HEK293 (cell line): ENCODE results near the gene VPS11.

Source experiments
- CTCF ChIP-seq: fragments of 450-650 bp; formaldehyde crosslinking; IDR thresholded peaks from 2 replicates; pipeline ENCODE4 v1.5.1; 2016; ENCODE audit warnings: missing biosample characterization, missing genetic modification characterization
- KLF1 ChIP-seq: fragments of 450-650 bp; formaldehyde crosslinking; IDR thresholded peaks from 2 replicates; pipeline ENCODE4 v1.5.1; 2016; ENCODE audit warnings: missing biosample characterization, missing genetic modification characterization
- KLF9 ChIP-seq: fragments of 450-650 bp; formaldehyde crosslinking; IDR thresholded peaks from 2 replicates; pipeline ENCODE4 v1.5.1; 2016; ENCODE audit warnings: missing biosample characterization, missing genetic modification characterization, low read depth
- MZF1 ChIP-seq: fragments of 450-650 bp; formaldehyde crosslinking; IDR thresholded peaks from 2 replicates; pipeline ENCODE4 v1.5.1; 2017; ENCODE audit warnings: missing biosample characterization, missing genetic modification characterization, borderline replicate concordance
- PRDM1 ChIP-seq: fragments of 450-650 bp; formaldehyde crosslinking; IDR thresholded peaks from 2 replicates; pipeline ENCODE4; 2016; ENCODE audit warnings: missing biosample characterization, missing genetic modification characterization
- PRDM6 ChIP-seq: fragments of 450-650 bp; formaldehyde crosslinking; IDR thresholded peaks from 2 replicates; pipeline ENCODE4 v1.5.1; 2017; ENCODE audit warnings: missing biosample characterization, missing genetic modification characterization
- RBAK ChIP-seq: fragments of 450-650 bp; formaldehyde crosslinking; IDR thresholded peaks from 2 replicates; pipeline ENCODE4 v1.5.1; 2016; ENCODE audit warnings: missing biosample characterization, missing genetic modification characterization
- SP3 ChIP-seq: fragments of 450-650 bp; formaldehyde crosslinking; IDR thresholded peaks from 2 replicates; pipeline ENCODE4 v1.5.1; 2016; ENCODE audit warnings: missing biosample characterization, missing genetic modification characterization
- ZBTB26 ChIP-seq: fragments of 450-650 bp; formaldehyde crosslinking; optimal IDR thresholded peaks from 2 replicates; pipeline ENCODE3; 2016; ENCODE audit warnings: missing biosample characterization, mild to moderate bottlenecking, missing genetic modification characterization
- ZBTB8A ChIP-seq: fragments of 450-650 bp; formaldehyde crosslinking; IDR thresholded peaks from 2 replicates; pipeline ENCODE4 v1.5.1; 2016; ENCODE audit warnings: missing biosample characterization, missing genetic modification characterization
- ZNF114 ChIP-seq: fragments of 450-650 bp; formaldehyde crosslinking; IDR thresholded peaks from 2 replicates; pipeline ENCODE4 v1.5.0; 2017; ENCODE audit warnings: missing biosample characterization, missing genetic modification characterization
- ZNF292 ChIP-seq: fragments of 450-650 bp; formaldehyde crosslinking; IDR thresholded peaks from 2 replicates; pipeline ENCODE4 v1.5.1; 2016; ENCODE audit warnings: low read depth, missing biosample characterization, missing genetic modification characterization, borderline replicate concordance
- ZNF398 ChIP-seq: fragments of 450-650 bp; formaldehyde crosslinking; IDR thresholded peaks from 2 replicates; pipeline ENCODE4 v1.5.1; 2017; ENCODE audit warnings: missing biosample characterization, missing genetic modification characterization
- ZNF473 ChIP-seq: fragments of 450-650 bp; formaldehyde crosslinking; IDR thresholded peaks from 2 replicates; pipeline ENCODE4 v1.5.1; 2017; ENCODE audit warnings: missing biosample characterization, missing genetic modification characterization
- ZNF521 ChIP-seq: fragments of 450-650 bp; formaldehyde crosslinking; IDR thresholded peaks from 2 replicates; pipeline ENCODE4 v1.5.1; 2017; ENCODE audit warnings: missing biosample characterization, mild to moderate bottlenecking, missing genetic modification characterization
- ZNF776 ChIP-seq: fragments of 450-650 bp; formaldehyde crosslinking; IDR thresholded peaks from 2 replicates; pipeline ENCODE4 v1.5.0; 2017; ENCODE audit warnings: missing biosample characterization, missing genetic modification characterization, borderline replicate concordance
- ZNF837 ChIP-seq: fragments of 450-650 bp; formaldehyde crosslinking; IDR thresholded peaks from 2 replicates; pipeline ENCODE4 v1.5.1; 2016; ENCODE audit warnings: missing biosample characterization, missing genetic modification characterization
- ZXDB ChIP-seq: fragments of 450-650 bp; formaldehyde crosslinking; IDR thresholded peaks from 2 replicates; pipeline ENCODE4 v1.5.1; 2016; ENCODE audit warnings: missing biosample characterization, missing genetic modification characterization
- TF ChIP-seq, protein P1 (sequence below): fragments of 450-650 bp; formaldehyde crosslinking; IDR thresholded peaks from 2 replicates; pipeline ENCODE4 v1.5.1; 2016; ENCODE audit warnings: missing biosample characterization, missing genetic modification characterization
- TF ChIP-seq, protein P2 (sequence below): fragments of 450-650 bp; formaldehyde crosslinking; IDR thresholded peaks from 2 replicates; pipeline ENCODE4 v1.5.1; 2016; ENCODE audit warnings: missing biosample characterization, missing genetic modification characterization
- TF ChIP-seq, protein P3 (sequence below): fragments of 450-650 bp; formaldehyde crosslinking; IDR thresholded peaks from 2 replicates; pipeline ENCODE4 v1.5.1; 2016; ENCODE audit warnings: missing biosample characterization, missing genetic modification characterization
- TF ChIP-seq, protein P4 (sequence below): fragments of 450-650 bp; formaldehyde crosslinking; IDR thresholded peaks from 2 replicates; pipeline ENCODE4 v1.5.1; 2016; ENCODE audit warnings: missing biosample characterization, missing genetic modification characterization

Gene VPS11

DNA sequence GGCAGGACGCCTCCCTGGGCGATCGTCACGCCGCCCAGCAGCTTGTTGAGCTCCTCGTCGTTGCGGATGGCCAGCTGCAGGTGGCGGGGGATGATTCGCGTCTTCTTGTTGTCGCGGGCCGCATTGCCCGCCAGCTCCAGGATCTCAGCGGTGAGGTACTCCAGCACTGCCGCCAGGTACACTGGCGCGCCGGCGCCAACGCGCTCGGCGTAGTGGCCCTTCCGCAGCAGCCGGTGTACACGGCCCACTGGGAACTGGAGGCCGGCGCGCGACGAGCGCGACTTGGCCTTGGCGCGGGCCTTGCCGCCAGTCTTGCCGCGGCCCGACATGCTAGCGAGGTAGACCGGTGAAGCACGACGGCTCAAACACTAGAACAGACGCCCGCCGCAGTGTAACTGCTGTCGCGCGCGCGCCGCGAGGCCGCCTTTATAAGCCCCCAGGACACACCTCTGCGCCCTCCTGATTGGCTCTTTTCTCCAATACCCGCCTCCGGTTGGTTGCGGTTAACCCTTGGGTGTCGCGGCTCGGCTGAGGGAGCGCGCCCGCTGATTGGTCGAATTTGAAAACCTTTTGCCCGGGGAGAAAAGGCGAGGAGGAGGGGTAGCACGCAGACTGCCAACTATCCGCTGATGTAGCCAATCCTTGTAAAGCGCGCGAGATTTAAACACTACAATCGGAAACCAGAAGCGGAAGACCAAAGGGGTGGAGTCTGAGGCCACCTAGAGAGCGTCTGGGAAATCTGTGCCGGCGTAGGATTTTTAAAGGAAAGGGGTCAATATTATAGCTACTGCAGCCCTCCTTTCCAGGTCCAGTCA lies 27.7 kb downstream of the VPS11 start (continued):
- TF ChIP-seq CTCF (tag by site-specific recombination) (peak; percentile 59), ZNF473 (no peak), KLF9 (tag by site-specific recombination) (peak; percentile 65), MZF1 (tag by site-specific recombination) (no peak), ZNF776 (tag by site-specific recombination) (no peak), KLF1 (tag by site-specific recombination) (no peak), ZNF292 (tag by site-specific recombination) (no peak), PRDM1 (tag by site-specific recombination) (no peak), ZBTB8A (tag by site-specific recombination) (no peak), SP3 (tag by site-specific recombination) (peak; percentile 85), PRDM6 (tag by site-specific recombination) (no peak), ZBTB26 (peak; percentile 93), ZNF837 (tag by site-specific recombination) (peak; percentile 80), ZXDB (tag by site-specific recombination) (peak; percentile 58; the same call in 1 of the 2 replicates), ZNF114 (no peak), RBAK (tag by site-specific recombination) (0 out of 2 replicates have a peak, but pooled peaks have one; percentile 14), ZNF521 (no peak), ZNF398 (no peak)
- TF ChIP-seq, protein P1, sequence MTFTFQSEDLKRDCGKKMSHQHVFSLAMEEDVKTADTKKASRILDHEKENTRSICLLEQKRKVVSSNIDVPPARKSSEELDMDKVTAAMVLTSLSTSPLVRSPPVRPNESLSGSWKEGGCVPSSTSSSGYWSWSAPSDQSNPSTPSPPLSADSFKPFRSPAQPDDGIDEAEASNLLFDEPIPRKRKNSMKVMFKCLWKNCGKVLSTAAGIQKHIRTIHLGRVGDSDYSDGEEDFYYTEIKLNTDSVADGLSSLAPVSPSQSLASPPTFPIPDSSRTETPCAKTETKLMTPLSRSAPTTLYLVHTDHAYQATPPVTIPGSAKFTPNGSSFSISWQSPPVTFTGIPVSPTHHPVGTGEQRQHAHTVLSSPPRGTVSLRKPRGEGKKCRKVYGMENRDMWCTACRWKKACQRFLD (tag by site-specific recombination), result no peak
- TF ChIP-seq, protein P2, sequence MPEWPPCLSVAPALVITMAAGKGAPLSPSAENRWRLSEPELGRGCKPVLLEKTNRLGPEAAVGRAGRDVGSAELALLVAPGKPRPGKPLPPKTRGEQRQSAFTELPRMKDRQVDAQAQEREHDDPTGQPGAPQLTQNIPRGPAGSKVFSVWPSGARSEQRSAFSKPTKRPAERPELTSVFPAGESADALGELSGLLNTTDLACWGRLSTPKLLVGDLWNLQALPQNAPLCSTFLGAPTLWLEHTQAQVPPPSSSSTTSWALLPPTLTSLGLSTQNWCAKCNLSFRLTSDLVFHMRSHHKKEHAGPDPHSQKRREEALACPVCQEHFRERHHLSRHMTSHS (tag by site-specific recombination), result no peak
- TF ChIP-seq, protein P3, sequence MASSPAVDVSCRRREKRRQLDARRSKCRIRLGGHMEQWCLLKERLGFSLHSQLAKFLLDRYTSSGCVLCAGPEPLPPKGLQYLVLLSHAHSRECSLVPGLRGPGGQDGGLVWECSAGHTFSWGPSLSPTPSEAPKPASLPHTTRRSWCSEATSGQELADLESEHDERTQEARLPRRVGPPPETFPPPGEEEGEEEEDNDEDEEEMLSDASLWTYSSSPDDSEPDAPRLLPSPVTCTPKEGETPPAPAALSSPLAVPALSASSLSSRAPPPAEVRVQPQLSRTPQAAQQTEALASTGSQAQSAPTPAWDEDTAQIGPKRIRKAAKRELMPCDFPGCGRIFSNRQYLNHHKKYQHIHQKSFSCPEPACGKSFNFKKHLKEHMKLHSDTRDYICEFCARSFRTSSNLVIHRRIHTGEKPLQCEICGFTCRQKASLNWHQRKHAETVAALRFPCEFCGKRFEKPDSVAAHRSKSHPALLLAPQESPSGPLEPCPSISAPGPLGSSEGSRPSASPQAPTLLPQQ (tag by site-specific recombination), result peak; percentile 71
- TF ChIP-seq, protein P4, sequence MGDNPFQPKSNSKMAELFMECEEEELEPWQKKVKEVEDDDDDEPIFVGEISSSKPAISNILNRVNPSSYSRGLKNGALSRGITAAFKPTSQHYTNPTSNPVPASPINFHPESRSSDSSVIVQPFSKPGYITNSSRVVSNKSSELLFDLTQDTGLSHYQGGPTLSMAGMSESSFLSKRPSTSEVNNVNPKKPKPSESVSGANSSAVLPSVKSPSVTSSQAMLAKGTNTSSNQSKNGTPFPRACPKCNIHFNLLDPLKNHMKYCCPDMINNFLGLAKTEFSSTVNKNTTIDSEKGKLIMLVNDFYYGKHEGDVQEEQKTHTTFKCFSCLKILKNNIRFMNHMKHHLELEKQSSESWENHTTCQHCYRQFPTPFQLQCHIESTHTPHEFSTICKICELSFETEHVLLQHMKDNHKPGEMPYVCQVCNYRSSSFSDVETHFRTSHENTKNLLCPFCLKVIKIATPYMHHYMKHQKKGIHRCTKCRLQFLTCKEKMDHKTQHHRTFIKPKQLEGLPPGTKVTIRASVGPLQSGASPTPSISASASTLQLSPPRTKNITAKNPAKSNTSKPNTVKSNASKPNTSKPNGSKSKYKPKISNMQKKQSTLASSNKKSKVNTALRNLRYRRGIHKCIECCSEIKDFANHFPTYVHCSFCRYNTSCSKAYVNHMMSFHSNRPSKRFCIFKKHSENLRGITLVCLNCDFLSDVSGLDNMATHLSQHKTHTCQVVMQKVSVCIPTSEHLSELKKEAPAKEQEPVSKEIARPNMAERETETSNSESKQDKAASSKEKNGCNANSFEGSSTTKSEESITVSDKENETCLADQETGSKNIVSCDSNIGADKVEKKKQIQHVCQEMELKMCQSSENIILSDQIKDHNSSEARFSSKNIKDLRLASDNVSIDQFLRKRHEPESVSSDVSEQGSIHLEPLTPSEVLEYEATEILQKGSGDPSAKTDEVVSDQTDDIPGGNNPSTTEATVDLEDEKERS, result no peak
